Measurements from ENCODE around the gene TRIP10. TPM values are rescaled to one million over a fixed set of nuclear protein-coding genes. Genes with fewer than 3 reads are reported as not detected.

The TRIP10 gene
- total and polyA plus RNA-seq, 2 of the 8 experiments (the other 6 are each of a cell fraction or from before 2014, with no cell fraction given): 27.8 to 69.5 TPM

DNA sequence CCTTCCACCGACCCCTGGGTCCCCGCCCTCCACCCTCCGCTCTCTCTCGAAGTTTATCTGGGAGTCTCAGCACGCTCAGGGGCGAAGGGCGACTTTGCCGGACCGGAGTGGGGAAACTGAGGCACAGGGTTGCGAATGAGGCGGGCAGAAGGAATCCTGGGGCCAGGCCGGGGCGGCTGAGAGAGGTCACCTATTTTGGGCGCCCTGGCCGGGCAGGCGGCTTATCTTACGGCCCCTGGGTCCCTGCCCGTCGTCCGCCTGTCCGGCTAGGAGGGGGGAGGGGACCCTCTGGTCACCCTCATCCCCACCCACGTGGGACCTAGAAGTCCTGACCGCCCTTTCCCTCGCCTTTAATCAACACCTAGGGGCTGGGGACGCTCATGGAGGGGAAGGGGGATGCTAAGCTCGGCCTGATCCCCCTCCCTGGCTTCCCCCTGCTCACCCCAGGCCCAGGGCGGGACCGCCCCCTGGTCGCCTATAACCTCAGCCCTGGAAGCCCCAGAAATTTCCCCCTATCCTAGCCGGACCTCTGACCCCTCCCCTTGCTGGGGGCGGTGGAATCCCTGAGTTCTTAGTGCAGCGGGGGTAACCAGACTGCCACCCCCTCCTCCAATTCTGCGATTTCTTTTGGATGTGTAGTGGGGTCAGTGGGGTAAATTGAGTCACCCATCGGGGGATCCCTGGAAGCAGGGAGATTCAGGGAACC is 556 bp downstream of the TRIP10 start (continued):
- TF ChIP-seq HDAC6 (IDR thresholded peaks at IDR 0.05; ENCODE audit: low read depth, low read length): no peak
- TF ChIP-seq, protein P1, sequence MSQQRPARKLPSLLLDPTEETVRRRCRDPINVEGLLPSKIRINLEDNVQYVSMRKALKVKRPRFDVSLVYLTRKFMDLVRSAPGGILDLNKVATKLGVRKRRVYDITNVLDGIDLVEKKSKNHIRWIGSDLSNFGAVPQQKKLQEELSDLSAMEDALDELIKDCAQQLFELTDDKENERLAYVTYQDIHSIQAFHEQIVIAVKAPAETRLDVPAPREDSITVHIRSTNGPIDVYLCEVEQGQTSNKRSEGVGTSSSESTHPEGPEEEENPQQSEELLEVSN (IDR thresholded peaks at IDR 0.05): peak; percentile 18; the same call in 1 of the 2 replicates
- TF ChIP-seq KDM4A (IDR thresholded peaks at IDR 0.05; ENCODE audit: low read depth, low read length, severe bottlenecking): peak; percentile 38
